ENCODE data around the gene RMI2. TPM values are rescaled to one million over a fixed set of nuclear protein-coding genes. Genes with fewer than 3 reads are reported as not detected.

RMI2 gene
- total and polyA plus RNA-seq, 2 of the 8 experiments (the other 6 are each of a cell fraction or from before 2014, with no cell fraction given) = 58.2 to 96.0 TPM

DNA sequence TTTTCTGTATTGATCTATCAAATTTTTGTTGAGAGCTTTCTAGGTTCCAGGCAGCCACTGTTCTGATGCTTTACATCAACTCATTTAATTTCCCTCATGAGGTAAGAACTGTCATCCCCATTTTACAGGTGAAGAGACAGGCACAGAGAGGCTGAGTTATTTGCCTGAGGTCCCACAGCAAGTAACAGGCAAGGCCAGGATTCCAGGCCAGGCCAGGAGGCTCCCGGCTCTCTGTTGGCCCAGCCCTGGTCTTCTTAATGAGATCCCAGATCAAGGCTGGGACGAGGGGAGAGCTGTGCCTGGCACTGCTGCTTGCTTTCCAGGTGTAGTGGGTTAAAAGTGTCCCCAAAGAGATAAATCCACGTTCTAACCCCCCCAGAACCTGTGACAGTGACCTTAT lies 22.4 kb upstream of the RMI2 start:
- Histone ChIP-seq H2BK20ac (ENCODE audit: low read length) (peak overlapping the region; percentile 18; the same call in 1 of the 2 replicates), H3K9me3 (ENCODE audit: insufficient read depth in 2 of 2, low read depth in 1 of 2, low read length in 1 of 2) (no peaks in the 10 kb centered on the region), H2AK5ac (ENCODE audit: low read depth, low read length) (no peak overlapping the region), H4K5ac (ENCODE audit: insufficient read length, low read depth, low read length) (no peak overlapping the region), H3K9ac (replicated peaks in 1 of 4; ENCODE audit: extremely low read depth in 1 of 4, low read depth in 3 of 4, low read length in 3 of 4) (no peak overlapping the region), H3K4me1 (replicated peaks in 1 of 4; ENCODE audit: control insufficient read depth in 3 of 4, insufficient read depth in 4 of 4, low read length in 3 of 4) (peaks cover 7 to 13% (median 7%) of the 10 kb centered on the region in 4 experiments; a peak in 5 of 7 replicates), H3K14ac (ENCODE audit: insufficient read length) (no peak overlapping the region), H2AFZ (ENCODE audit: low read length) (no peak overlapping the region), H3K23ac (ENCODE audit: insufficient read length) (no peak overlapping the region), H4K20me1 (replicated peaks in 1 of 2; ENCODE audit: control insufficient read depth in 1 of 2, insufficient read depth in 2 of 2, low read length in 2 of 2) (no peaks in the 10 kb centered on the region), H3K4me2 (ENCODE audit: insufficient read depth in 1 of 2, low read depth in 2 of 2, low read length in 2 of 2) (no peak overlapping the region), H3K79me2 (ENCODE audit: control insufficient read depth in 1 of 2, insufficient read depth in 2 of 2, low read length in 2 of 2) (no peaks in the 10 kb centered on the region), H3K4ac (replicated peaks; ENCODE audit: insufficient read length, low read depth, low read length) (no peak overlapping the region), H3K27ac (ENCODE audit: low read depth, low read length) (no peak overlapping the region), H3K56ac (replicated peaks; ENCODE audit: insufficient read length, low read depth, low read length) (no peak overlapping the region), H3K27me3 (replicated peaks in 1 of 4; ENCODE audit: control insufficient read depth in 3 of 4, extremely low read depth in 1 of 4, insufficient read depth in 3 of 4, low read length in 3 of 4) (no peaks in the 10 kb centered on the region), H3K23me2 (ENCODE audit: low read depth, low read length) (peaks cover 5% of the 10 kb centered on the region; the same call in 1 of the 2 replicates), H2BK12ac (ENCODE audit: low read depth, low read length) (no peak overlapping the region; the same call in 1 of the 2 replicates), H3K4me3 (ENCODE audit: extremely low read depth in 1 of 4, insufficient read depth in 2 of 4, low read depth in 3 of 4, low read length in 4 of 4) (no peak overlapping the region), H2BK5ac (ENCODE audit: low read depth, low read length) (no peak overlapping the region), H3K36me3 (ENCODE audit: control insufficient read depth in 2 of 4, insufficient read depth in 4 of 4, low read length in 3 of 4) (no peaks in the 10 kb centered on the region), H4K91ac (replicated peaks; ENCODE audit: insufficient read length, low read length) (peak overlapping the region; percentile 67), H2BK120ac (replicated peaks; ENCODE audit: low read depth, low read length) (no peak overlapping the region), H3K18ac (ENCODE audit: extremely low read depth, low read length) (no peak overlapping the region), H4K8ac (ENCODE audit: extremely low read depth, insufficient read depth, low read length) (no peak overlapping the region), H3K79me1 (ENCODE audit: low read depth, low read length) (no peaks in the 10 kb centered on the region), H2BK15ac (ENCODE audit: low read length) (no peak overlapping the region)
- whole genome bisulfite sequencing, 2 experiments (ENCODE audit: extremely low coverage in 1 of 2, insufficient coverage in 1 of 2, insufficient read length in 1 of 2, insufficient replicate concordance in 2 of 2, low coverage in 1 of 2, low lambda C conversion rate in 2 of 2, missing lambda C conversion rate in 1 of 2) = 79% methylated on average over 3 of the region's 3 CpGs; no CpG with 5 or more reads in 1 of the 2 experiments
- TF ChIP-seq SIRT6 (IDR thresholded peaks at IDR 0.05; ENCODE audit: low read length) = no peak
- TF ChIP-seq FOSL1 (IDR thresholded peaks at IDR 0.05; ENCODE audit: insufficient read depth, low read depth, low read length) = no peak
- no peak for TF ChIP-seq SP1 (IDR thresholded peaks at IDR 0.05; ENCODE audit: low read depth, low read length)
- no peak for TF ChIP-seq BCL11A (IDR thresholded peaks at IDR 0.05; ENCODE audit: low read depth in 2 of 2, low read length in 2 of 2)
- no peak for TF ChIP-seq YY1 (IDR thresholded peaks at IDR 0.05; ENCODE audit: low read depth, low read length)
- no peak for TF ChIP-seq SUZ12 (IDR thresholded peaks at IDR 0.05; ENCODE audit: low read length)
- no peak for TF ChIP-seq TAF1 (IDR thresholded peaks at IDR 0.05; ENCODE audit: low read depth, low read length)
- FAIRE-seq = no peak
- CTCF ChIA-PET (ENCODE audit: partially characterized antibody) = interaction anchor here (0.7 to 1.0 kb wide), 2 partner anchors 64 kb away, joined by 3 read pairs; no protein-coding TSS in a partner anchor
- no peak for DNase-seq (ENCODE audit: low read depth in 1 of 2, low spot score in 2 of 2)
- POLR2A ChIA-PET (ENCODE audit: partially characterized antibody) = interaction anchor here (0.6 to 1.9 kb wide), 3 partner anchors 10 to 32 kb away, joined by 4 read pairs; no protein-coding TSS in a partner anchor
